Activated naive CD8-positive, alpha-beta T cell treated with anti-CD3 and anti-CD28 coated beads, Interleukin-2, amount 50 U/mL, for 16 hours (primary cell): Measurements from ENCODE around the gene TREML2.
"Not testable (repeated sequence)": the region's sequence is repeated elsewhere in the genome, so short reads cannot be mapped to it uniquely, and the experiment has no call there.

Source experiments
- DNase-seq: peaks from one replicate; pipeline ENCODE4 v3.0.0-alpha.2; 2020; ENCODE audit warnings: low read depth, low spot score

The TREML2 gene

GRCh38 chr6:41200901-41201763 is at the start of gene TREML2:
Gene TREML2, minus strand, starts transcription at chr6:41201149. Its CDS starts 141 bp downstream, at chr6:41201008.
- no peak for DNase-seq

- no peak for DNase-seq
These were observed 47.1 kb upstream of the TREML2 start for GRCh38 chr6:41247882-41248705.

GRCh38 chr6:41247288-41247865 is 46.4 kb upstream of the TREML2 start:
- DNase-seq: no peak

GRCh38 chr6:41246529-41246928 is 45.6 kb upstream of the TREML2 start:
- DNase-seq: not testable (repeated sequence)

GRCh38 chr6:41239467-41240159 is 38.7 kb upstream of the TREML2 start:
- no peak for DNase-seq

GRCh38 chr6:41237128-41237527 is 36.2 kb upstream of the TREML2 start:
- no peak for DNase-seq

GRCh38 chr6:41236276-41236675 is 35.3 kb upstream of the TREML2 start:
- no peak for DNase-seq

GRCh38 chr6:41232667-41233066 is 31.7 kb upstream of the TREML2 start:
- DNase-seq: no peak

- no peak for DNase-seq
These were observed 30.3 kb upstream of the TREML2 start for GRCh38 chr6:41231246-41231645.

GRCh38 chr6:41229721-41230120 is 28.8 kb upstream of the TREML2 start:
- no peak for DNase-seq

- DNase-seq: no peak
These were observed 27.7 kb upstream of the TREML2 start for GRCh38 chr6:41228616-41229015.

GRCh38 chr6:41228096-41228495 is 27.1 kb upstream of the TREML2 start, which contains the start of gene TREML4:
Gene TREML4, plus strand, starts transcription at chr6:41228349. Its CDS starts 79 bp downstream, at chr6:41228428.
- DNase-seq: no peak

- DNase-seq: no peak
These were observed 25.8 kb upstream of the TREML2 start for GRCh38 chr6:41226752-41227151.

GRCh38 chr6:41224800-41225199 is 23.9 kb upstream of the TREML2 start:
- no peak for DNase-seq

GRCh38 chr6:41222513-41222912 is 21.6 kb upstream of the TREML2 start:
- DNase-seq: no peak

- DNase-seq: no peak
These were observed 21.1 kb upstream of the TREML2 start for GRCh38 chr6:41222045-41222444.

- no peak for DNase-seq
These were observed 15.7 kb upstream of the TREML2 start for GRCh38 chr6:41216616-41217015.

GRCh38 chr6:41215777-41216176 is 14.8 kb upstream of the TREML2 start:
- no peak for DNase-seq

GRCh38 chr6:41214559-41215238 is 13.8 kb upstream of the TREML2 start:
- no peak for DNase-seq

GRCh38 chr6:41209547-41210320 is 8.8 kb upstream of the TREML2 start:
- DNase-seq: no peak
